Skeletal muscle satellite cell (primary cell): ENCODE measurements around the gene NARF.
"Not testable (repeated sequence)": the region's sequence is repeated elsewhere in the genome, so short reads cannot be mapped to it uniquely, and the experiment has no call there.

Experiments used
- H3K27me3 ChIP-seq: 2 replicates; pipeline ENCODE4 v1.7.0; 2013; ENCODE audit warnings: low read length; ENCODE audit not compliant: control insufficient read depth, insufficient read depth
- H3K36me3 ChIP-seq: 2 replicates; pipeline ENCODE4 v1.7.0; 2013; ENCODE audit warnings: mild to moderate bottlenecking, control low read depth, low read length; ENCODE audit not compliant: insufficient read depth
- H3K4me1 ChIP-seq: 2 replicates; pipeline ENCODE4 v1.7.0; 2013; ENCODE audit warnings: low read length; ENCODE audit not compliant: control insufficient read depth, insufficient read depth
- H3K4me2 ChIP-seq: 2 replicates; pipeline ENCODE4 v1.7.0; 2013; ENCODE audit warnings: mild to moderate bottlenecking, low read length
- H3K4me3 ChIP-seq: 2 replicates; pipeline ENCODE4 v1.7.0; 2013; ENCODE audit warnings: low read length
- H3K9ac ChIP-seq: 2 replicates; pipeline ENCODE4 v1.7.0; 2013; ENCODE audit warnings: mild to moderate bottlenecking, low read depth, low read length, moderate library complexity
- H3K9me3 ChIP-seq: replicated peaks from 2 replicates; pipeline ENCODE4 v1.7.0; 2013; ENCODE audit warnings: mild to moderate bottlenecking, control low read depth, low read length

The NARF gene

DNA sequence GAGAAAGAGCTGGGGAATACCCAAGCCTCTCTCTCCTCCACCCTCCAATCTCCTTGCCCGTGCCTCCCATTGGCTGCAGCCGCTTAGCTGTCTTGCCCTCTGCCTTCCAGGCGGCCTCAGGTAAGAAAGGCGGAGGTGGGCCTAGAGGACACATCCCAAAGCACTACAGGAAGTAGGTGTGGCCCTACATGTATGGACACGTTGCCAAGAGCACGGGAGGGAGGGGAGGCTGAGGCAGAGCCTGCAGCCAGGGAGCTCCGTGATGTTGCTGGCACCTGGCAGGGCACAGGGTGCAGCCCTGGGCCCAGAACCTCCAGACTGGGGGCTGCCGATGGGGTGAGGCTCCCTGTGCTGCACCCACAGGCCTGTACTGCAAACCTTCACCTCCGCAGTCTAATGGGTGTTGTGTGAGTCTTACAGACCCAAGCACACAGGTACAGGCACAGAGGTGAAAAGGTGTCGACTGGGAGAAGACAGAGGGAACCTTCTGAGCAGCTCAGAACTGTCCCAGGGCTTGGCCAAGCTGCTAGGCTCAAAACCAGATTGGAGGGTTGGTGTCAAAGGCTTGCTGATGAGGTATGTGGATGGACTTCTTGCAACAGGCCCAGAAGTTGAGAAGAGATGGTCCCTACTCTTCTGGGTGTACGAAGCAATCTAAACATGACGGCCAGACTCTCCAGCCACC, 37.4 kb downstream of the NARF start:
- no peak overlapping the region for H3K4me3 ChIP-seq
- H3K9me3 ChIP-seq: no peaks in the 10 kb centered on the region
- H3K9ac ChIP-seq: no peak overlapping the region
- no peak overlapping the region for H3K4me2 ChIP-seq
- H3K27me3 ChIP-seq: peaks cover 3% of the 10 kb centered on the region
- H3K4me1 ChIP-seq: peaks cover 26% of the 10 kb centered on the region
- H3K36me3 ChIP-seq: no peaks in the 10 kb centered on the region

DNA sequence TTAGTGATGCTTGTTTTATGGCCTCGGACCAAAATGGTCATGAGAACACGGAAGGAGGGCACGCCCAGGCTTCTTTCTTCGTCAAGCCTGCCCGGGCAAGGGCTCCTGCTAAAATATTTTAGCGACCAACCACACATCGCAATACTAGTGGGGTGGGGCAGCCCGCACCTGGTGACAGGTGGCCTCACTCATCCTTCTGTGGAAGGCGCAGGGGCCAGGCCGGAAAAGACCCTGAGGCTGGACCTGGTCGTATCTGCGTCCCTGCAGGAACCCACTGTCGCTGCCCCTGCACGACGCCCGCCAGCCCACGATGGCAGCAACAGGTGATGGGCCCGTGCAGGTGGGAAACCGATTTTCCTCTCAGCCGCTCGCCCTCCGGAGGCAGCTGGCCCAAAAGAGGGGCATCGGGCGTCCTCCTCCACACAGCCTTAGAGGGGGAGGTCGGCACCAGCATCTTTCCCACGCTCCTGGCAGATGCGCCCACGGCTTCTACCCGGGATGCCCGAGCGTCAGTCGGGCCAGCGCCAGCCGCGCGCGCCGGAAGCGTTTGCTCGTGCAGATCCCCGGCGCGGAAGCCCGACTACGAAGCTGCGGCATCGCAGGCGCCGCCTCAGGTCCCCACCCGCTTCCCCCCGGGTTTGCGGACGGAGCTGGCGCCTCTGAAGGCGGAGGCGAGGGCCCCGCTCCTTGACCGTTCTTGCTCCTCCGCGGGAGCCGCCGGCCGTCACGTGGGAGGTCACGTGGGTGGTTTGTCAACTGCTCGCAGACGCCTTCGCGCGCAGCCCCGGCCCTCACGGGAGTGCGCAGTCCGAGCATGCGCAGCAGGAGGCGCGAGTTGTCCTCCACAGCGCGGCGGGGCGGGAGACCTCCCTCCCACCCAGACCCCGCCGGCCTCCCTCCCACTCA, 38.2 kb downstream of the NARF start:
- Histone ChIP-seq H3K27me3 (peaks cover 3% of the 10 kb centered on the region), H3K4me1 (peaks cover 26% of the 10 kb centered on the region), H3K4me2 (peak overlapping the region; percentile 90), H3K4me3 (peak overlapping the region; percentile 76), H3K9me3 (no peaks in the 10 kb centered on the region), H3K36me3 (no peaks in the 10 kb centered on the region), H3K9ac (peak overlapping the region; percentile 68)

DNA sequence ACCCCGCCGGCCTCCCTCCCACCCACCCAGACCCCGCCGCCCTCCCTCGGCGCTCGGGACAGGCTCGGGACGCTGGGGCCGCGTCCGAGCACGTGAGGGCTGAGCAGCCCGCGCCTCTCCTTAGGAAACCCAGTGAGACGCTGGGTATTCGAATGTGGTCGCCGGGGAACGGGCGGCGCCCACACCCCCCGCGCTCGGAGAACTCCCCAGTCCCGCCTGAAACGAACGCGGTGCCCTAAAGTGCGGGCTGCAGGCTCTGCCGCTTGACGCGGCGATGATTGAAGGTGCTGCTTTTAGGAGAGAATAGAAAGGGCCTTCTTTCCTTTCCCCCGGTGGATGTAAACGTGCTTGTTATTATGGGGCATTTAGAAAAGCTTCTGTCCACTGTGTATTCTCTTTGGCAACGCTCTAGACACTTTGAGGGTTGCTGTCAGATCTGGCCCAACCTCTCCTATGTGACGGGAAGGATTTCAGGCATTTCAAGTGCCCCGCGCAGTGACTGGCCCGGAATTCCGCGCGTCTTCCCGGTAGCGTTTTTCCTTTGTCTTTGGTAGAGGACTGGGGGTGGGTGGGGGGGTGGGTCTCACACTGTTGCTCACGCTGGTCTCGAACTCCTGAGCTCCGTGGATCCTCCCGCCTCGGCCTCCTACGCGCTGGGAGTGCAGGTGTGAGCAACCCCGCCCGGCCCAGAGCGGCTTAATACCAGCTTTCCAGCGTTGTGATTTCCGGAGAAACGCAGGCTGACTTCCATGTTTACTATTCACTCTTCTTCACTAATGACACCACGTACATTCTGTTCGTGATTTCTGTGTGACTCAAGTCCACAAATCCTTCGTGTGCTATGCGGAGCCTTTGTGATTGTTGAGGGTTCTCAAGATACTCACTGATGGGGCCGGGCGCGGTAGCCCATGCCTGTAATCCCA, 39.2 kb downstream of the NARF start:
- Histone ChIP-seq H3K27me3 (peaks cover 3% of the 10 kb centered on the region), H3K9ac (peak overlapping the region; percentile 75), H3K4me2 (peak overlapping the region; percentile 97), H3K36me3 (no peaks in the 10 kb centered on the region), H3K9me3 (no peaks in the 10 kb centered on the region), H3K4me1 (peaks cover 20% of the 10 kb centered on the region), H3K4me3 (peak overlapping the region; percentile 77)

DNA sequence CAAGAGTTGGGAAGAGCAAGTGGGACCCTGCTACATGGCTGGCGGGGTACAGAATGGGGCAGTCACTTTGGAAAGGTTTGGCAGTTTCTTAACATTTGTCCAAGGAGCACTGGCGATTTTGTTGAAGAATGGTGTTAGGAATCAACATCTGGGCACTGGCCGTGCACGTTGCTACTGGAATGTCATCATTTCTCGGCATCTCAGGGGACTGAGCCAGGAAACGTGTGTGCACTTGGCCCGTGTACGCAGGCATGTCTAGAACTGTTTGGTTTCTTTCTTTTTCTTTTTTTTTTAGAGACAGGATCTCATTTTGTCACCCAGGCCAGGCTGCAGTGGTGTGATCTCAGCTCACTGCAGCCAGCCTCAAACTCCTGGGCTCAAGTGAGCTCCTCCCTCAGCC, 43.7 kb downstream of the NARF start:
- H3K4me2 ChIP-seq: no peak overlapping the region
- no peaks in the 10 kb centered on the region for H3K36me3 ChIP-seq
- no peaks in the 10 kb centered on the region for H3K9me3 ChIP-seq
- no peak overlapping the region for H3K9ac ChIP-seq
- H3K4me1 ChIP-seq: peaks cover 3% of the 10 kb centered on the region
- peaks cover 3% of the 10 kb centered on the region for H3K27me3 ChIP-seq
- H3K4me3 ChIP-seq: no peak overlapping the region

DNA sequence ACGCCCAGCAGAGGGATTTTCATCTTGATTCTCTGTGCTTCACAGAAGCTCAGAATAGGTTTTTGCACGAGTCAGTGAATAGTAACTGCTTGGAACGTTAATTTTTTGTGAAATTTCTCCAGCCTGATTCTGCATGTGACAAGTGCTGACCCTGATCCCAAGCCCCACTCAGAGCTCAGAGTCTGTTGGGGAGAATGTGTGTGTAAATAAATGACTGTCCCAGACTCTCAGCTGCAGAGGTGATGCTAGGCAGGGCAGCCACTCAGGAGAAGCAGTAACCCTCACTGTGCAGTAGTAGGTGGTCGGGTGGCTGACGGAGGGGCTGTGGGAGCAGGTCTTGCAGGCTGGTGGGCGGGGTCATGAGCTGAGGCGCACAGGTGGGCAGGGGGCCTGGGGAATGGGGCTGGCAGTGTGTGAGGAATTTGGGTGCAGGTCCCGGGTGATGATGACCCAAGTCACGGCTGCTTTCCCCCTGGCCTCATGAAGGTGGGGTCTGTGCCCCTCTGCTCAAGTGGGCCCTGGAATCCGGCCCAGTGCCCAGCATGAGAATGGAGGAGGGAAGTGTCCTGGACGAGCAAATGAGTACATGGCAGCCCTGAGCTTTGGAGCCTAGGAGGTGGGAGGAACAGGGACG, 44.7 kb downstream of the NARF start:
- H3K9ac ChIP-seq: no peak overlapping the region
- H3K4me3 ChIP-seq: no peak overlapping the region
- H3K4me1 ChIP-seq: no peaks in the 10 kb centered on the region
- H3K27me3 ChIP-seq: peaks cover 3% of the 10 kb centered on the region
- no peak overlapping the region for H3K4me2 ChIP-seq
- no peaks in the 10 kb centered on the region for H3K36me3 ChIP-seq
- no peaks in the 10 kb centered on the region for H3K9me3 ChIP-seq

DNA sequence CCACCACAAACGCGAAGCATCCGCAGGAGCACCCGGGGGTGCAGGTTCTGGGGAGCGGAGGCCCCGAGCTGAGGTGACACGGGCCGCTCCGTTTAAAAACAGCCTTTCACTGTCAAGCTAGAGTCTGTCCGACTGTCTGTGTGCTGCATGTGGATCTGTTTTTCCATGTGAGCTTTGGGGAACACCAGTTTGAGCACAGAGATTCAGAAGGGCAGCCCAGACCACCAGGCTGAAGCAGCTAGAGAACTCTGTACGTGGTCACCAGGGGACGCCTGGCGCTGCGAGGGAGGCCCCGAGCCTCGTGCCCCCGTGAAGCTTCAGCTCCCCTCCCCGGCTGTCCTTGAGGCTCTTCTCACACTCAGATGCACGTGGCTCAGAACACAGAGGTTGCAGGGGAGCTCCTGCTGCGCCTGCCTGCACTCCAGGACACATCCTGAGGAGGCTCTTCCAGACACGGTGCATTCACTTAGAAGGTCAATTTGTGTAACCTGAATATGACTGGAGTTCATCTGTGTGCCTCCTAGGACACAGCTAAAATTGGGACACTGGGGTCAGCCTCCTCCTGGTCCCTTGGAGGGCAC, 45.3 kb downstream of the NARF start:
- no peak overlapping the region for H3K4me3 ChIP-seq
- no peaks in the 10 kb centered on the region for H3K36me3 ChIP-seq
- H3K9ac ChIP-seq: no peak overlapping the region
- H3K9me3 ChIP-seq: no peaks in the 10 kb centered on the region
- no peaks in the 10 kb centered on the region for H3K4me1 ChIP-seq
- H3K27me3 ChIP-seq: peaks cover 3% of the 10 kb centered on the region
- H3K4me2 ChIP-seq: no peak overlapping the region

DNA sequence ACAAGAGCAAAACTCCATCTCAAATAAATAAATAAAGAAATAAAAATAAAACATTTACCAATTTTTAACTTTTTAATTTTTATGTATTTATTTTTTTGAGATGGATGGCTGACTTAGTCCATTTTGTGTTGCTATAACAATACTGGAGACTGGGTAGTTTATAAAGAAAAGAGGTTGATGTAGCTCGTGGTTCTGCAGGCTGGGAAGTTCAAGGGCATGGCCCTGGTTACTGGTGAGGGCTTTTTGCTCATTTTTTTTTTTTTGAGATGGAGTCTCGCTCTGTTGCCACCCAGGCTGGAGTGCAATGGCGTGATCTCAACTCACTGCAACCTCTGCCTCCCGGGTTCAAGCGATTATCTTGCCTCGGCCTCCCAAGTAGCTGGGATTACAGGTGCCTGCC, 46.8 kb downstream of the NARF start:
- Histone ChIP-seq H3K36me3 (no peaks in the 10 kb centered on the region), H3K9me3 (no peaks in the 10 kb centered on the region), H3K9ac (no peak overlapping the region), H3K27me3 (peaks cover 3% of the 10 kb centered on the region), H3K4me2 (no peak overlapping the region), H3K4me1 (no peaks in the 10 kb centered on the region), H3K4me3 (no peak overlapping the region)

DNA sequence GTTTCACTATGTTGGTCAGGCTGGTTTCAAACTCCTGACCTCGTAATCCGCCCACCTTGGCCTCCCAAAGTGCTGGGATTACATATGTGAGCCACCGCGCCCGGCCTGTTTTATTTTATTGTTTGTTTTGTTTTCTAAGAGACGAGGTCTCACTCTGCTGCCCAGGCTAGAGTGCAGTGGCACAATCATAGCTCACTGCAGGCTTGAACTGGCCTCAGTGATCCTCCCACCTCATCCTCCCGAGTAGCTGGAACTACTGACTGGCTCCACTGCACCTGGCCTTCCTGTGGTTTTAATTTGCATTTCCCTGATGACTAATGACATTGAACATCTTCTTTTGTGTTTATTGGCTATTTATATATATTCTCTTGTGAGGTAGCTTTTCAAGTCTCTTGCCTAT, 47.9 kb downstream of the NARF start:
- not testable (repeated sequence) for H3K4me1 ChIP-seq, H3K27me3 ChIP-seq, H3K36me3 ChIP-seq, H3K9ac ChIP-seq, H3K9me3 ChIP-seq, H3K4me2 ChIP-seq, H3K4me3 ChIP-seq

DNA sequence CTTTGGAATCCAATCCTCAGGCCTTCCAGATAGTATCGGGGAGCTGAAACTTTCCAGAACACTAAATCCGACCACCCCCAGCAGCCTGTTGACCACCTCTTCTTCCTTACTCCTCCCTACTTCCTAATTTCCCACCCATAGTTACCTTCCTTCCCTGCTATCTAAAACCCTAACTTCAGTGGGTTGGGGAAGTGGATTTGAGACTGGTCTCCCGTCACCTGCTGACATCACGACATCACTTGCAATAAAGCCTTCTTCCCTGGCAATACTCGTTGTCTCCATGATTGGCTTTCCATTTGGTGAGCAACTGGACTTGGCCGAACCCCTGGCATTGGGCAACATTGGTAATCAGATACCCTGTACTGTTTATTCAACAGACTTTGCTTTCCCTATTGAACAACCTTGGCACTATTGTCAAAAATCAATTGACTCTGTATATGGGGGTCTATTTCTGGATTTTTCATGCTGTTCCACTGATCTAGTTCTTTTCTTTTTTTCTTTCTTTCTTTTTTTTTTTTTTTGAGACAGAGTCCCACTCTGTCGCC, 49.2 kb downstream of the NARF start:
- Histone ChIP-seq H3K4me2 (no peak overlapping the region), H3K36me3 (no peaks in the 10 kb centered on the region), H3K4me3 (no peak overlapping the region), H3K9me3 (no peaks in the 10 kb centered on the region), H3K9ac (no peak overlapping the region), H3K27me3 (no peaks in the 10 kb centered on the region), H3K4me1 (no peaks in the 10 kb centered on the region)

DNA sequence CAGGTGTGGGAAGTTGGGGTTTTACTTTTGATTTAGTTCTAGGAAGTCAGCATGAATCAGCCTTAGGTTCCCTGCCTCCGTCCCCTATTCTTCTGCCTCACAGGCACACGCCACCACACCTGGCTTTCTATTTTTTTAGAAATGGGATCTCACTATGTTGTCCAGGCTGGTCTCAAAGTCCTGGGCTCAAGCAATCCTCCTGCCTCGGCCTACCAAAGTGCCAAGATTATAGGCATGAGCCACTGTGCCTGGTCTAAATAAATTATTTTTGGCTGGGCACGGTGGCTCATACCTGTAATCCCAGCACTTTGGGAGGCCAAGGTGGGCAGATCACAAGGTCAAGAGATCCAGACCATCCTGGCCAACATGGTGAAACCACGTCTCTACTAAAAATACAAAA, 53.1 kb downstream of the NARF start:
- not testable (repeated sequence) for H3K4me3 ChIP-seq, H3K9ac ChIP-seq

More for the DNA sequence above, 53.1 kb downstream of the NARF start:
- H3K27me3 ChIP-seq, H3K4me1 ChIP-seq, H3K36me3 ChIP-seq, H3K4me2 ChIP-seq, H3K9me3 ChIP-seq: not testable (repeated sequence)
